Measurements from ENCODE around the gene MT1M. TPM values are rescaled to one million over a fixed set of nuclear protein-coding genes. Genes with fewer than 3 reads are reported as not detected.

MT1M gene
- total and polyA plus RNA-seq, 2 donors (not counting 1 experiment from before 2014, with no cell fraction given), result 8.5 to 58.8 TPM

GRCh38 chr16:56584276-56584675 lies 48.2 kb upstream of the MT1M start:
- no peaks in the 10 kb centered on the region for H3K4me1 ChIP-seq (ENCODE audit: control insufficient read depth, extremely low read depth, insufficient read depth, low read length)

GRCh38 chr16:56588781-56589140 lies 43.7 kb upstream of the MT1M start:
- Histone ChIP-seq H3K9me3 (ENCODE audit: control insufficient read depth, insufficient read depth, low read depth, low read length) (no peaks in the 10 kb centered on the region), H3K79me2 (ENCODE audit: control insufficient read depth, insufficient read depth, low read length) (no peaks in the 10 kb centered on the region), H3K9ac (ENCODE audit: insufficient read depth, low read length) (no peak overlapping the region), H4K20me1 (ENCODE audit: control insufficient read depth, extremely low read depth, insufficient read depth, low read length) (no peaks in the 10 kb centered on the region), H3K27ac (ENCODE audit: insufficient read depth, low read length) (no peak overlapping the region), H3K27me3 (ENCODE audit: control insufficient read depth, insufficient read depth, low read length) (peaks cover 24% of the 10 kb centered on the region), H3K36me3 (ENCODE audit: control insufficient read depth, insufficient read depth, low read length) (no peaks in the 10 kb centered on the region), H3K4me2 (ENCODE audit: extremely low read depth, insufficient read depth, low read length) (peak overlapping the region; percentile 80), H3K4me3 (replicated peaks in 1 of 4; ENCODE audit: control extremely low read depth in 1 of 4, insufficient read depth in 1 of 4, low read depth in 3 of 4, low read length in 4 of 4) (peak overlapping the region in 2 of 4 experiments; percentile 12 to 42), H3K4me1 (ENCODE audit: control insufficient read depth, extremely low read depth, insufficient read depth, low read length) (no peaks in the 10 kb centered on the region), H2AFZ (ENCODE audit: low read length) (no peak overlapping the region)
- TF ChIP-seq EZH2 (IDR thresholded peaks at IDR 0.05; ENCODE audit: low read length, missing control alignments) (no peak), CTCF (conservative IDR thresholded peaks at IDR 0.05 in 1 of 2, IDR thresholded peaks at IDR 0.05 in 1 of 2; ENCODE audit: low read depth in 1 of 2, low read length in 2 of 2) (no peak)
- DNase-seq (ENCODE audit: low read depth in 2 of 2), result no peak

More at GRCh38 chr16:56584276-56584675, 48.2 kb upstream of the MT1M start:
- no peak overlapping the region for H3K4me2 ChIP-seq (ENCODE audit: extremely low read depth, insufficient read depth, low read length)
- no peak for DNase-seq (ENCODE audit: low read depth in 2 of 2)
- H3K4me3 ChIP-seq (replicated peaks in 1 of 4; ENCODE audit: control extremely low read depth in 1 of 4, insufficient read depth in 1 of 4, low read depth in 3 of 4, low read length in 4 of 4), result no peak overlapping the region
- no peaks in the 10 kb centered on the region for H3K79me2 ChIP-seq (ENCODE audit: control insufficient read depth, insufficient read depth, low read length)
- no peaks in the 10 kb centered on the region for H4K20me1 ChIP-seq (ENCODE audit: control insufficient read depth, extremely low read depth, insufficient read depth, low read length)
- H2AFZ ChIP-seq (ENCODE audit: low read length), result no peak overlapping the region
- no peaks in the 10 kb centered on the region for H3K9me3 ChIP-seq (ENCODE audit: control insufficient read depth, insufficient read depth, low read depth, low read length)
- no peak for TF ChIP-seq CTCF (conservative IDR thresholded peaks at IDR 0.05 in 1 of 2, IDR thresholded peaks at IDR 0.05 in 1 of 2; ENCODE audit: low read depth in 1 of 2, low read length in 2 of 2)
- TF ChIP-seq EZH2 (IDR thresholded peaks at IDR 0.05; ENCODE audit: low read length, missing control alignments), result no peak
- H3K27ac ChIP-seq (ENCODE audit: insufficient read depth, low read length), result no peak overlapping the region
- H3K36me3 ChIP-seq (ENCODE audit: control insufficient read depth, insufficient read depth, low read length), result no peaks in the 10 kb centered on the region
- H3K27me3 ChIP-seq (ENCODE audit: control insufficient read depth, insufficient read depth, low read length), result peaks cover 21% of the 10 kb centered on the region
- H3K9ac ChIP-seq (ENCODE audit: insufficient read depth, low read length), result no peak overlapping the region

- Histone ChIP-seq H3K9ac (ENCODE audit: insufficient read depth, low read length) (no peak within 1 kb of the TSS), H2AFZ (ENCODE audit: low read length) (no peak within 1 kb of the TSS), H4K20me1 (ENCODE audit: control insufficient read depth, extremely low read depth, insufficient read depth, low read length) (no peaks in the 10 kb centered on the region), H3K36me3 (ENCODE audit: control insufficient read depth, insufficient read depth, low read length) (no peaks in the 10 kb centered on the region), H3K9me3 (ENCODE audit: control insufficient read depth, insufficient read depth, low read depth, low read length) (no peaks in the 10 kb centered on the region), H3K4me3 (replicated peaks in 1 of 4; ENCODE audit: control extremely low read depth in 1 of 4, insufficient read depth in 1 of 4, low read depth in 3 of 4, low read length in 4 of 4) (peak within 1 kb of the TSS; percentile 8 to 42 (median 18)), H3K4me2 (ENCODE audit: extremely low read depth, insufficient read depth, low read length) (peak within 1 kb of the TSS; percentile 80), H3K79me2 (ENCODE audit: control insufficient read depth, insufficient read depth, low read length) (no peaks in the 10 kb centered on the region), H3K27me3 (ENCODE audit: control insufficient read depth, insufficient read depth, low read length) (peaks cover 23% of the 10 kb centered on the region), H3K27ac (ENCODE audit: insufficient read depth, low read length) (no peak within 1 kb of the TSS), H3K4me1 (ENCODE audit: control insufficient read depth, extremely low read depth, insufficient read depth, low read length) (no peaks in the 10 kb centered on the region)
- no peak for TF ChIP-seq CTCF (conservative IDR thresholded peaks at IDR 0.05 in 1 of 2, IDR thresholded peaks at IDR 0.05 in 1 of 2; ENCODE audit: low read depth in 1 of 2, low read length in 2 of 2)
- peak; percentile 69 for TF ChIP-seq EZH2 (IDR thresholded peaks at IDR 0.05; ENCODE audit: low read length, missing control alignments)
- DNase-seq (ENCODE audit: low read depth in 2 of 2), result peak in 1 of 2 donors; percentile 17
Measured at GRCh38 chr16:56589141-56590039, 43.1 kb upstream of the MT1M start, which contains the start of gene MT3. Gene MT3 (plus strand): TSS chr16:56589528. CDS start chr16:56589591, 63 bp downstream.
